Measurements from ENCODE around the gene PGA3.
"Not testable (repeated sequence)": the region's sequence is repeated elsewhere in the genome, so short reads cannot be mapped to it uniquely, and the experiment has no call there.

GRCh38 chr11:61210629-61211028, 7.3 kb downstream of the PGA3 start:
- TF ChIP-seq POLR2AphosphoS5 (IDR thresholded peaks at IDR 0.05; ENCODE audit: low read depth); CTCF (IDR thresholded peaks at IDR 0.05; ENCODE audit: insufficient read depth, low read length); GABPA (IDR thresholded peaks at IDR 0.05; ENCODE audit: low read depth); REST (IDR thresholded peaks at IDR 0.05; ENCODE audit: insufficient replicate concordance, low read depth); SPI1 (IDR thresholded peaks at IDR 0.05; ENCODE audit: borderline replicate concordance, low read depth): not testable (repeated sequence)

Data from HL-60 (cell line).